ENCODE measurements around the gene SMYD3. TPM values are rescaled to one million over a fixed set of nuclear protein-coding genes. Genes with fewer than 3 reads are reported as not detected.
"Not testable (repeated sequence)": the region's sequence is repeated elsewhere in the genome, so short reads cannot be mapped to it uniquely, and the experiment has no call there.

Gene SMYD3
- total RNA-seq, 5 donors from 2014 or later (not counting 1 experiment from before 2014, with no cell fraction given): 17.7 to 37.8 (median 21.9) TPM

DNA sequence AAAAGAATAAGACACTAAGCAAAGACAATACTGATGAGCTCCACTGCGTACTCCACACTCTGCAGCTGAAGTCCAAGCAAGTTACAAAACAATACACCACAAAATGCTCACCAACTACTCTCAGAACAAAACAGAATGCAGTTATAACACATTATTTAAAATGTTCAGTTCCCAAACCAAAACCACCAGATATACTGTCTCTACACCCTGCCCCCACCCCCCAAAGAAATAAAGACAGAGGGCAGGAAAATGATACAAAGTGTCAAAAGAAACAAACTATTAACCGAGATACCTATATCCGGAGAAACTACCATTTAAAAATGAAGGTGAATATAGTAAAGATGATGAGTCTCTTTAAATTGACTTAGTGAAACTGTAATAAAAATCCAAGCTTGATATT, 729.3 kb downstream of the SMYD3 start:
- Mint-ChIP-seq H3K27ac (no peak overlapping the region), H3K9me3 (peaks cover 0 to 15% (median 2%) of the 10 kb centered on the region in 3 donors), H3K36me3 (peaks cover 10% of the 10 kb centered on the region), H3K4me1 (peaks cover 0 to 3% (median 0%) of the 10 kb centered on the region in 3 donors), H3K4me3 (no peak overlapping the region), H3K27me3 (no peaks in the 10 kb centered on the region)
- DNase-seq (no peak), ATAC-seq (replicated peaks in 1 of 4) (no peak)
- 50% methylated on average over 1 of the region's 3 CpGs for WGBS (ENCODE audit: insufficient coverage)
- Histone ChIP-seq H3K36me3 (ENCODE audit: control insufficient read depth in 2 of 2, extremely low read depth in 1 of 2, insufficient read depth in 1 of 2, low read length in 1 of 2) (no peaks in the 10 kb centered on the region), H3K27ac (ENCODE audit: low read length) (no peak overlapping the region), H3K9me3 (no peaks in the 10 kb centered on the region), H3K4me1 (ENCODE audit: control insufficient read depth in 1 of 2, extremely low read depth in 1 of 2, insufficient read depth in 2 of 2, low read length in 2 of 2) (no peaks in the 10 kb centered on the region), H3K4me3 (ENCODE audit: control insufficient read depth in 1 of 2, extremely low read depth in 1 of 2, low read length in 1 of 2) (no peak overlapping the region), H3K27me3 (replicated peaks in 1 of 2; ENCODE audit: control insufficient read depth in 2 of 2, extremely low read depth in 1 of 2, insufficient read depth in 2 of 2, low read length in 1 of 2) (no peaks in the 10 kb centered on the region)
- POLR2A ChIA-PET: no interaction called here
- CTCF ChIA-PET: no interaction called here

DNA sequence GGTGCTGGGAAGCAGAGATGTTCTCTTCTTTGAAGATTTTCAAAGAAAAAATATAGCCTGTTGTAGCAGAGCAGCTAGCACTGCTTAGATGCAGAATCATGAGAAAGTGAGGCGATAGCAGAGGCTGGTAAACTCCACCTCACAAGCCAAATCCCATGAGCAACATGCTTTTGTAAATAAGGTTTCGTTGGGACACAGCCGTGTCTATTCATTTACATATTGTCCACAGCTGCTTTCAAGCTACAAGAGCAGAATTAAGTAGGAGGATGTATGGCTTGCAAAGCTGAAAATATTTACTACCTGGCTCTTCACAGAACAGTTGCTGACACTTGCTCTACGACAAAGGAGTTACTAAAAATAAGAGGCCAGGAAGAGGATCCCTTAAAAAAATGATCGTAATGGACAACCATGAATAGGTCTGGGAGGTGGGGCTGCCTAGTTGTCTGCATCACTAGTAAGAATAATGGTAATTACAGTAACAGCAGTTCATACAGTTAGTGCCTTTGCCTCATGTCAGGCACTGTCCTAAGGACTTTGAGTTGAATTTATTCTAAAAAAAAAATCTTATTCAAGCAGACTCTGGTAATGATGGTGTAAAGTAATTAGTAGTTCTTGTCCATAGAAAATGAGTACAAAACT, 730.3 kb downstream of the SMYD3 start:
- no peaks in the 10 kb centered on the region for H3K36me3 ChIP-seq (ENCODE audit: control insufficient read depth in 2 of 2, extremely low read depth in 1 of 2, insufficient read depth in 1 of 2, low read length in 1 of 2)
- H3K27ac ChIP-seq (ENCODE audit: low read length): no peak overlapping the region
- no peaks in the 10 kb centered on the region for H3K27me3 ChIP-seq (replicated peaks in 1 of 2; ENCODE audit: control insufficient read depth in 2 of 2, extremely low read depth in 1 of 2, insufficient read depth in 2 of 2, low read length in 1 of 2)
- H3K4me3 ChIP-seq (ENCODE audit: control insufficient read depth in 1 of 2, extremely low read depth in 1 of 2, low read length in 1 of 2): no peak overlapping the region
- H3K9me3 ChIP-seq: no peaks in the 10 kb centered on the region
- Mint-ChIP-seq H3K27ac (no peak overlapping the region), H3K4me1 (peaks cover 0 to 5% (median 0%) of the 10 kb centered on the region in 3 donors), H3K27me3 (no peaks in the 10 kb centered on the region), H3K36me3 (peaks cover 12% of the 10 kb centered on the region), H3K9me3 (peaks cover 0 to 15% (median 2%) of the 10 kb centered on the region in 3 donors), H3K4me3 (no peak overlapping the region)
- no CpG with 5 or more reads among the region's 5 CpGs for WGBS (ENCODE audit: insufficient coverage)
- no peak for DNase-seq
- H3K4me1 ChIP-seq (ENCODE audit: control insufficient read depth in 1 of 2, extremely low read depth in 1 of 2, insufficient read depth in 2 of 2, low read length in 2 of 2): no peaks in the 10 kb centered on the region
- ATAC-seq (replicated peaks in 1 of 4): no peak
- ChIA-PET CTCF (no interaction called here), POLR2A (no interaction called here)

DNA sequence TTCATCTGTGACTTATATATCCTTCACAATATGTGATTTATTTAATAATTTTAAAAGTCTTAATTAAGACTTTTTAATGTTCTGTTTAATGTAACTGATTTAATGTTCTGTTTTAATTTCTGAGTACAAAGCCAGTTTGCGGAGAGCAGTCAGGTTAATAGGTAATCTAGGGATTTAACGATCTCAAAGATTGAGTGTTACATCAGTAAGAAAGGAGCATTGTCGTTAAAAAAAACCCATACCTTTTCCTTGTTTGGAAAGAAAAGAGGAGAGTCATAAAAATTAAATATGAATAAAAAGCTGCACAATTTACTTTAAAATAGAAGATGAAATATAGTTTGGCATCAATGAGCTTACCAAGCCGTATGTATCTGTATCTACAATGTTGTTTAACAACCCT, 730.9 kb downstream of the SMYD3 start:
- no peak for ATAC-seq (replicated peaks in 1 of 4)
- Mint-ChIP-seq H3K4me3 (no peak overlapping the region), H3K9me3 (peaks cover 0 to 15% (median 2%) of the 10 kb centered on the region in 3 donors), H3K27me3 (no peaks in the 10 kb centered on the region), H3K4me1 (peaks cover 0 to 5% (median 0%) of the 10 kb centered on the region in 3 donors), H3K27ac (no peak overlapping the region), H3K36me3 (peaks cover 12% of the 10 kb centered on the region)
- CTCF ChIA-PET: no interaction called here
- DNase-seq: no peak
- Histone ChIP-seq H3K27ac (ENCODE audit: low read length) (no peak overlapping the region), H3K27me3 (replicated peaks in 1 of 2; ENCODE audit: control insufficient read depth in 2 of 2, extremely low read depth in 1 of 2, insufficient read depth in 2 of 2, low read length in 1 of 2) (no peaks in the 10 kb centered on the region), H3K4me3 (ENCODE audit: control insufficient read depth in 1 of 2, extremely low read depth in 1 of 2, low read length in 1 of 2) (no peak overlapping the region), H3K36me3 (ENCODE audit: control insufficient read depth in 2 of 2, extremely low read depth in 1 of 2, insufficient read depth in 1 of 2, low read length in 1 of 2) (no peaks in the 10 kb centered on the region), H3K4me1 (ENCODE audit: control insufficient read depth in 1 of 2, extremely low read depth in 1 of 2, insufficient read depth in 2 of 2, low read length in 2 of 2) (no peaks in the 10 kb centered on the region), H3K9me3 (no peaks in the 10 kb centered on the region)
- POLR2A ChIA-PET: no interaction called here
- 83% methylated on average over 1 of the region's 4 CpGs for WGBS (ENCODE audit: insufficient coverage)

DNA sequence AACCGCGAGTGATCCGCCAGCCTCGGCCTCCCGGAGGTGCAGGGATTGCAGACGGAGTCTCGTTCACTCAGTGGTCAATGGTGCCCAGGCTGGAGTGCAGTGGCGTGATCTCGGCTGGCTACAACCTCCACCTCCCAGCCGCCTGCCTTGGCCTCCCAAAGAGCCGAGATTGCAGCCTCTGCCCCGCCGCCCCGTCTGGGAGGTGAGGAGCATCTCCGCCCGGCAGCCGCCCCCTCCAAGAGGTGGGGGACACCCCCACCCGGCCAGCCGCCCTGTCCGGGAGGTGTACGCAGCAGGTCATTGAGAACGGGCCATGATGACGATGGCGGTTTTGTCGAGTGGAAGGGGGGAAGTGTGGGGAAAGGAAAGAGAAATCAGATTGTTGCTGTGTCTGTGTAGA, 732.1 kb downstream of the SMYD3 start:
- H3K9me3 Mint-ChIP-seq; H3K27ac ChIP-seq (ENCODE audit: low read length); H3K36me3 Mint-ChIP-seq; H3K36me3 ChIP-seq (ENCODE audit: control insufficient read depth in 2 of 2, extremely low read depth in 1 of 2, insufficient read depth in 1 of 2, low read length in 1 of 2); H3K4me1 Mint-ChIP-seq; CTCF ChIA-PET; DNase-seq; H3K4me3 Mint-ChIP-seq; H3K27me3 Mint-ChIP-seq; H3K27me3 ChIP-seq (replicated peaks in 1 of 2; ENCODE audit: control insufficient read depth in 2 of 2, extremely low read depth in 1 of 2, insufficient read depth in 2 of 2, low read length in 1 of 2); H3K27ac Mint-ChIP-seq; H3K4me3 ChIP-seq (ENCODE audit: control insufficient read depth in 1 of 2, extremely low read depth in 1 of 2, low read length in 1 of 2); H3K9me3 ChIP-seq; H3K4me1 ChIP-seq (ENCODE audit: control insufficient read depth in 1 of 2, extremely low read depth in 1 of 2, insufficient read depth in 2 of 2, low read length in 2 of 2); POLR2A ChIA-PET; ATAC-seq (replicated peaks in 1 of 4): not testable (repeated sequence)
- 89% methylated on average over 14 of the region's 25 CpGs for WGBS (ENCODE audit: insufficient coverage)

DNA sequence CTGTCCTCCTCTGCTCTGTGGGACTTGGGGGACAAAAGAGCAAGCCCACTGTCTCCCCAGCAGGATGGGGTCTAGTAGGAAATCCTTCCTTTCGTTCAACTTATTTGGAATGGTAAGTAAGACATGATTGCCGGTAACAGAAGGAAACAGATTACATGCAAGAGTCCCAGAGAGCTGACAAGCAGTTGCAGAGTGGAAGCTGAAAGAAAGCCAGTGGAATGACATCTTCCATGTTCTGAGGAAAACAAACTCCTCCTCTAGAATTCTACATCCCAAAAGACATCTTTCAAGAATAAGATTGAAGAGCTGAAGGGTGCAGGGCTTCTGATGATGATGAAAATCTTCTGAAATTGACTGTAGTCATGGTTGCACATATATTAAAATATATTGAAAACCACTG, 732.9 kb downstream of the SMYD3 start:
- Histone ChIP-seq H3K9me3 (no peaks in the 10 kb centered on the region), H3K4me1 (ENCODE audit: control insufficient read depth in 1 of 2, extremely low read depth in 1 of 2, insufficient read depth in 2 of 2, low read length in 2 of 2) (no peaks in the 10 kb centered on the region), H3K36me3 (ENCODE audit: control insufficient read depth in 2 of 2, extremely low read depth in 1 of 2, insufficient read depth in 1 of 2, low read length in 1 of 2) (no peaks in the 10 kb centered on the region), H3K27me3 (replicated peaks in 1 of 2; ENCODE audit: control insufficient read depth in 2 of 2, extremely low read depth in 1 of 2, insufficient read depth in 2 of 2, low read length in 1 of 2) (no peaks in the 10 kb centered on the region), H3K27ac (ENCODE audit: low read length) (no peak overlapping the region), H3K4me3 (ENCODE audit: control insufficient read depth in 1 of 2, extremely low read depth in 1 of 2, low read length in 1 of 2) (no peak overlapping the region)
- ChIA-PET POLR2A (no interaction called here), CTCF (no interaction called here)
- Mint-ChIP-seq H3K9me3 (no peaks in the 10 kb centered on the region), H3K27ac (no peak overlapping the region), H3K4me3 (no peak overlapping the region), H3K4me1 (peaks cover 0 to 5% (median 0%) of the 10 kb centered on the region in 3 donors), H3K27me3 (no peaks in the 10 kb centered on the region), H3K36me3 (peaks cover 11% of the 10 kb centered on the region)
- WGBS (ENCODE audit: insufficient coverage): no CpG with 5 or more reads among the region's 2 CpGs
- DNase-seq (no peak), ATAC-seq (replicated peaks in 1 of 4) (no peak)

DNA sequence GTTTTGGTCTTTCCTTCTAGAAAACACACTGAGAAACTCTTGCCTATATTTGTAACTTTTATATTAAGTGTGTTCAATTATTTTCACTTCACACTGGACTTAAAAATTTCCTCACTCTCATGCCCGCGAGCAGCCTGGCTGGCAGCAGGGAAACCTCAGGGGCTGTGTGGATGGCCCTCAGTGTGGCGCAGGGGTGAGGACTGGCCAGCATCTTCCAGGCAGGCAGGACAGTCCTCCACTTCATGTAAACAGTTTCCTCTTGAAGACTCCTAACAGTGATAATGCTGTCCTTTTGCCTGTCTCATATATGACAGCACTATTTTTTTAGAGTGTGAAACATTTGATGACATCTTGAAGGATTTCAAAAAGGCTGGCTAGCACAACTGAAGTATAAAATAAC, 733.7 kb downstream of the SMYD3 start:
- DNase-seq: no peak
- Histone ChIP-seq H3K4me1 (ENCODE audit: control insufficient read depth in 1 of 2, extremely low read depth in 1 of 2, insufficient read depth in 2 of 2, low read length in 2 of 2) (no peaks in the 10 kb centered on the region), H3K4me3 (ENCODE audit: control insufficient read depth in 1 of 2, extremely low read depth in 1 of 2, low read length in 1 of 2) (no peak overlapping the region), H3K36me3 (ENCODE audit: control insufficient read depth in 2 of 2, extremely low read depth in 1 of 2, insufficient read depth in 1 of 2, low read length in 1 of 2) (peaks cover 0 to 4% of the 10 kb centered on the region in 2 donors), H3K27me3 (replicated peaks in 1 of 2; ENCODE audit: control insufficient read depth in 2 of 2, extremely low read depth in 1 of 2, insufficient read depth in 2 of 2, low read length in 1 of 2) (no peaks in the 10 kb centered on the region), H3K27ac (ENCODE audit: low read length) (no peak overlapping the region), H3K9me3 (no peaks in the 10 kb centered on the region)
- H3K4me3 Mint-ChIP-seq: no peak overlapping the region
- no peaks in the 10 kb centered on the region for H3K27me3 Mint-ChIP-seq
- ChIA-PET CTCF (no interaction called here), POLR2A (no interaction called here)
- H3K36me3 Mint-ChIP-seq: peaks cover 17% of the 10 kb centered on the region
- no peak for ATAC-seq (replicated peaks in 1 of 4)
- H3K27ac Mint-ChIP-seq: no peak overlapping the region
- 100% methylated on average over 1 of the region's 3 CpGs for WGBS (ENCODE audit: insufficient coverage)
- H3K4me1 Mint-ChIP-seq: peaks cover 0 to 5% (median 0%) of the 10 kb centered on the region in 3 donors
- H3K9me3 Mint-ChIP-seq: no peaks in the 10 kb centered on the region

DNA sequence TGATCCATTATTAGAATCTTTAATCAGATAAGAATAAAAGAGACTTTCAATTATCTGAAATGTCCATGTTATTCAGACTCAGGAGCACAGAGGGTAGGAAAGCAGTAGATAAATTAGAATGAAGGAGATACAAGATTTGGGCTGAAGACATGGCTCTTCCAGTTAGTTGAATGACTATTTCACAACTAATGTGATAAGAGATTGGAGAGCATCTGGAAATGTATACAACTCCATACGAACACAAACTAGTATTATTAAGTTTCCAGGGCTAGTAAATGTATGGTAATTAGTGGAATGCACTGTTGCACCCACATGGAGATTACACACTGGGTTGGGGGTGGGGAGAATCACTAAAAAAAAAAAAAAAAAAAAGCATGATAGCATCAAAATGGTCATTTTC, 734.3 kb downstream of the SMYD3 start:
- Mint-ChIP-seq H3K27ac (no peak overlapping the region), H3K9me3 (no peaks in the 10 kb centered on the region), H3K36me3 (peaks cover 21% of the 10 kb centered on the region), H3K4me1 (peaks cover 0 to 5% (median 0%) of the 10 kb centered on the region in 3 donors), H3K4me3 (no peak overlapping the region), H3K27me3 (no peaks in the 10 kb centered on the region)
- CTCF ChIA-PET: no interaction called here
- no peaks in the 10 kb centered on the region for H3K27me3 ChIP-seq (replicated peaks in 1 of 2; ENCODE audit: control insufficient read depth in 2 of 2, extremely low read depth in 1 of 2, insufficient read depth in 2 of 2, low read length in 1 of 2)
- H3K4me3 ChIP-seq (ENCODE audit: control insufficient read depth in 1 of 2, extremely low read depth in 1 of 2, low read length in 1 of 2): no peak overlapping the region
- H3K36me3 ChIP-seq (ENCODE audit: control insufficient read depth in 2 of 2, extremely low read depth in 1 of 2, insufficient read depth in 1 of 2, low read length in 1 of 2): peaks cover 0 to 5% of the 10 kb centered on the region in 2 donors
- DNase-seq: no peak
- WGBS (ENCODE audit: insufficient coverage): no CpG with 5 or more reads among the region's 1 CpG
- POLR2A ChIA-PET: no interaction called here
- no peaks in the 10 kb centered on the region for H3K4me1 ChIP-seq (ENCODE audit: control insufficient read depth in 1 of 2, extremely low read depth in 1 of 2, insufficient read depth in 2 of 2, low read length in 2 of 2)
- no peaks in the 10 kb centered on the region for H3K9me3 ChIP-seq
- no peak for ATAC-seq (replicated peaks in 1 of 4)
- H3K27ac ChIP-seq (ENCODE audit: low read length): no peak overlapping the region
